Measurements from ENCODE around the gene SLC37A3. TPM values are rescaled to one million over a fixed set of nuclear protein-coding genes. Genes with fewer than 3 reads are reported as not detected.

Gene SLC37A3
- total RNA-seq, 4 donors from 2014 or later, result 39.5 to 69.9 (median 51.7) TPM

DNA sequence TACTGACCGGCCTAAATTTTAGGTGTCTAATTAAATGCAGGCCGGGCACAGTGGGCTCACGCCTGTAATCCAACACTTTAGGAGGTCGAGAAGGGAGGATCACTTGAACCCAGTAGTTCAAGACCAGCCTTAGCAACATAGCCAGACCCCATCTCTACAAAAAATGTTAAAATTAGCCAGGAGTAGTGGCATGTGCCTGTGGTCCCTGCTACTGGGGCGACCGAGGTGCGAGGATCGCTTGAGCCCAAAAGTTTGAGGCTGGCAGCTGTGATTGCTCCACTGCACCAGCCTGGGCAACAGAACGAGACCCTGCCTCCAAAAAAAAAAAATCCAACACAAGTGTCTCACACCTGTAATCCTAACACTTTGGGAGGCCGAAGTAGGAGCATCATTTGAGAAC is 491 bp upstream of the SLC37A3 start:
- Histone ChIP-seq H3K4me1 (peaks cover 0 to 22% (median 5%) of the 10 kb centered on the region in 4 donors), H3K36me3 (no peaks in the 10 kb centered on the region), H3K9me3 (no peaks in the 10 kb centered on the region), H3K4me3 (peak overlapping the region in 2 of 4 donors; percentile 91 to 100), H3K27me3 (peaks cover 0 to 7% of the 10 kb centered on the region in 2 donors), H3K27ac (no peak overlapping the region)
- no peak for TF ChIP-seq POLR2A (IDR thresholded peaks at IDR 0.05)
- TF ChIP-seq CTCF (IDR thresholded peaks at IDR 0.05), result no peak
- TF ChIP-seq EP300 (IDR thresholded peaks at IDR 0.05), result no peak
- 78% methylated on average over 10 of the region's 10 CpGs for WGBS, 2 donors
- DNase-seq (ENCODE audit: low spot score in 2 of 2), result no peak

DNA sequence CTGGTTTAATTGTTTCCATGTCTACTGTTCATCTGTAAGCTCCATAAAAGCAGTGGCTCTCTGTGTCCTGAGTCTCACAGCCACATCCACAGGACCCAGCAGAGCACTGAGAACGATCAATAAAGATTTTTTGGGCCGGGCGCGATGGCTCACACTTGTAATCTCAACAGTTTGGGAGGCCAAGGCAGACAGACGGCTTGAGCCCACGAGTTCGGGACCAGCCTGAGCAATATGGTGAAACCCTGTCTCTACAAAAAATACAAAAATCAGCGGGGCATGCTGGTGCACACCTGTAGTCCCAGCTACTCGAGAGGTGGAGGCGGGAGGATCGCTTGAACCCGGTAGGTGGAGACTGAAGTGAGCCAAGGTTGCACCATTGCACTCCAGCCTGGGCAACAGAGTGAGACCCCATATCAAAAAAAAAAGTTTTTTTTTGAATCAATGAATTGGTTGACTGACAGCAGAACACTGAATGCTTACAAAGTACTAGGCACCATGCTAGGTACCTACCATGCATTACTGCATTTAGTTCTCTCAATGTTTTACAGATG is 4.5 kb downstream of the SLC37A3 start:
- Histone ChIP-seq H3K9me3 (no peaks in the 10 kb centered on the region), H3K4me1 (peaks cover 0 to 47% (median 5%) of the 10 kb centered on the region in 4 donors), H3K36me3 (peaks cover 0 to 4% (median 0%) of the 10 kb centered on the region in 3 donors), H3K4me3 (no peak overlapping the region), H3K27ac (no peak overlapping the region), H3K27me3 (no peaks in the 10 kb centered on the region)
- no peak for TF ChIP-seq CTCF (IDR thresholded peaks at IDR 0.05)
- TF ChIP-seq EP300 (IDR thresholded peaks at IDR 0.05), result no peak
- TF ChIP-seq POLR2A (IDR thresholded peaks at IDR 0.05), result no peak
- DNase-seq (ENCODE audit: low spot score in 2 of 2), result no peak
- 96 to 97% methylated on average over 12 of the region's 12 CpGs for WGBS, 2 donors

GRCh38 chr7:140391634-140392033 is 6.7 kb downstream of the SLC37A3 start:
- H3K27ac ChIP-seq, result no peak overlapping the region
- no peaks in the 10 kb centered on the region for H3K9me3 ChIP-seq
- TF ChIP-seq CTCF (IDR thresholded peaks at IDR 0.05), result no peak
- TF ChIP-seq EP300 (IDR thresholded peaks at IDR 0.05), result no peak
- TF ChIP-seq POLR2A (IDR thresholded peaks at IDR 0.05), result no peak
- no peak overlapping the region for H3K4me3 ChIP-seq
- H3K4me1 ChIP-seq, result peaks cover 0 to 32% (median 1%) of the 10 kb centered on the region in 4 donors
- DNase-seq (ENCODE audit: low spot score in 2 of 2), result no peak
- peaks cover 0 to 5% (median 0%) of the 10 kb centered on the region in 3 donors for H3K36me3 ChIP-seq
- H3K27me3 ChIP-seq, result no peaks in the 10 kb centered on the region
- 77 to 89% methylated on average over 1 of the region's 1 CpG for WGBS, 2 donors

DNA sequence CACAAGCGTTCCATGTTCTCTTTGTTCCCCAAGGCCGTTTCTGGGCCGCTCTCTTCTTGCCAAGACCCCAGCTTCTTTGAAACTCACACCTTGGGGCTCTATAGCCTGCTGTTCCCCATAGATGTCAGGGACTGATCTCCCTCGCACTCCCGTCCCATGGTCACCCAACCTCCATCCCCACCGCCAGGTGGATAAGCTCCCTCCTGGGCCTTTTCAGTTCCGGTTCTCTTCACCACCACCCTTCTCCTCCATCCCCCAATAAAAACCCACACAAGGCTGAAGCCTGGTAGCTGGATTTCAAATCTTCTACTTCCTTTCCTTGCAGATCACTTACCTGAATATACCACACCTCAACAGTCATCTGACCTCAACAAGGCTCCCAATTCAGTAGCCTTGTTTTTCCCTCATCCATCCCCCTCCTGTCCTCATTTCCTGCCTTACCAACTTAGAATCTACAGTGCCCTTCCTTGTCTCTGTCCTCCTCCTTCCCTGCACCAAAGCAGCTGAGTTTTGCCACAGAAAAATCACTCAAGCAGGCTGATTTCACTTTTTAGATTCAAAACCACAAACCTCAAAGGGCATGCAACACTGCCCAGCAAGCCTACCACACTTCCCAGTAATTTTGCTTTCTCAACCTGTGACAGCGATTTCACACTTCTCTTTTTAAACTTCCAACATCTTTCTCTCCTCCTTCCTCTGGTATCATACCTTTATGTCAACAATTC is 7.7 kb downstream of the SLC37A3 start:
- Histone ChIP-seq H3K4me1 (peaks cover 0 to 25% (median 0%) of the 10 kb centered on the region in 4 donors), H3K27ac (no peak overlapping the region), H3K9me3 (no peaks in the 10 kb centered on the region), H3K27me3 (no peaks in the 10 kb centered on the region), H3K36me3 (peaks cover 0 to 8% (median 0%) of the 10 kb centered on the region in 3 donors), H3K4me3 (no peak overlapping the region)
- TF ChIP-seq CTCF (IDR thresholded peaks at IDR 0.05) (no peak), POLR2A (IDR thresholded peaks at IDR 0.05) (no peak), EP300 (IDR thresholded peaks at IDR 0.05) (peak in 1 of 2 donors; percentile 28)
- DNase-seq (ENCODE audit: low spot score in 2 of 2), result no peak
- 79 to 83% methylated on average over 8 of the region's 8 CpGs for WGBS, 2 donors

DNA sequence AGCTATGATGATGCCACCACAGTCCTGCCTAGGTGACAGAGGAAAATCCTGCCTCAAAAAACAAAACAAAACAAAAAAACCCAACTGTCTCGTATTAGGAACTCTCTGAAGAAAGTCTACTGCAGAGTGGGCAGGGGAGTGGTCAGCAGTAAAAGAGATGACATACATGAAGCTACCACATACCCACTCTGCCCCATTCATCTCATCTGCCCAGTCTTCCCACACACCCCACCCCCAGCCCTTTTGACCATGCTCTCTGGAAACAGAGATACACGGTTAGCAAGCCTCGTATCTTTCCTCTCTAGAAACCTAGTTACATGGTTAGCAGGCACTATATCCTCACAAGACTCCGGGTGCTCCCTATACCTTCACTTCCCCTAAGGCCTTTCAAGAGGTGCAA is 8.3 kb downstream of the SLC37A3 start:
- Histone ChIP-seq H3K4me3 (no peak overlapping the region), H3K36me3 (peaks cover 0 to 8% (median 0%) of the 10 kb centered on the region in 3 donors), H3K4me1 (peaks cover 0 to 29% (median 0%) of the 10 kb centered on the region in 4 donors), H3K27ac (no peak overlapping the region), H3K27me3 (no peaks in the 10 kb centered on the region), H3K9me3 (no peaks in the 10 kb centered on the region)
- TF ChIP-seq EP300 (IDR thresholded peaks at IDR 0.05) (no peak), POLR2A (IDR thresholded peaks at IDR 0.05) (no peak), CTCF (IDR thresholded peaks at IDR 0.05) (no peak)
- DNase-seq (ENCODE audit: low spot score in 2 of 2), result no peak
- 63 to 64% methylated on average over 4 of the region's 4 CpGs for WGBS, 2 donors
